Liver (tissue), 9 donors: Measurements from ENCODE around the gene YBX2. TPM values are rescaled to one million over a fixed set of nuclear protein-coding genes. Genes with fewer than 3 reads are reported as not detected.

Experiments
- DNase-seq: peaks from one replicate; pipeline ENCODE4 v3.0.0-alpha.2; 2017; ENCODE audit warnings: low spot score
- H3K27ac ChIP-seq, 2 donors: one replicate each; pipeline ENCODE4 v1.7.0; 2013; ENCODE audit warnings: inconsistent platforms in 2 of 2, low read length in 2 of 2, control low read depth in 1 of 2, low read depth in 1 of 2, mild to moderate bottlenecking in 1 of 2
- H3K27me3 ChIP-seq, 4 donors: one replicate each; pipeline versions ENCODE4 v1.6.1 to v1.7.0; 2013; ENCODE audit warnings: low read length in 3 of 4, inconsistent platforms in 1 of 4, mild to moderate bottlenecking in 1 of 4, moderate library complexity in 1 of 4; ENCODE audit not compliant: control insufficient read depth in 4 of 4, insufficient read depth in 4 of 4
- H3K36me3 ChIP-seq, 4 donors: one replicate each; pipeline versions ENCODE4 v1.6.1 to v1.7.0; 2013; ENCODE audit warnings: low read length in 3 of 4, mild to moderate bottlenecking in 3 of 4, low read depth in 1 of 4, moderate library complexity in 1 of 4; ENCODE audit not compliant: control insufficient read depth in 4 of 4, insufficient read depth in 3 of 4
- H3K4me1 ChIP-seq, 4 donors: one replicate each; pipeline versions ENCODE4 v1.6.1 to v1.7.0; 2013; ENCODE audit warnings: low read length in 3 of 4, mild to moderate bottlenecking in 3 of 4, moderate library complexity in 1 of 4; ENCODE audit not compliant: control insufficient read depth in 4 of 4, insufficient read depth in 4 of 4
- H3K4me3 ChIP-seq, 3 donors: one replicate each; pipeline versions ENCODE4 v1.6.1 to v1.7.0; 2013; ENCODE audit warnings: low read length in 3 of 3, control low read depth in 1 of 3, low read depth in 1 of 3, mild to moderate bottlenecking in 1 of 3
- H3K9ac ChIP-seq, 2 donors: one replicate each; pipeline ENCODE4 v1.7.0; 2013; ENCODE audit warnings: low read length in 2 of 2, mild to moderate bottlenecking in 2 of 2, moderate library complexity in 2 of 2, control low read depth in 1 of 2, low read depth in 1 of 2
- H3K9me3 ChIP-seq, 4 donors: one replicate each; pipeline versions ENCODE4 v1.6.1 to v1.7.0; 2013; ENCODE audit warnings: low read length in 3 of 4; ENCODE audit not compliant: control insufficient read depth in 4 of 4
- ATF3 ChIP-seq: IDR thresholded peaks from 2 replicates; pipeline ENCODE4 v1.6.1; 2016; ENCODE audit warnings: antibody characterized with exemption
- CTCF ChIP-seq: fragments of 150-350 bp; IDR thresholded peaks from 2 replicates; pipeline ENCODE4 v1.5.1; 2017; ENCODE audit warnings: improper control_type of control experiment, low read depth, low read length; ENCODE audit not compliant: missing input control
- EGR1 ChIP-seq, 2 donors: IDR thresholded peaks; 2 replicates each; pipeline ENCODE4 v1.6.1; 2016 to 2018; ENCODE audit warnings: antibody characterized with exemption in 2 of 2, low read depth in 2 of 2
- FOXA1 ChIP-seq: IDR thresholded peaks from 2 replicates; pipeline ENCODE4 v1.6.1; 2016; ENCODE audit warnings: antibody characterized with exemption
- GABPA ChIP-seq, 2 donors: IDR thresholded peaks in 1 of 2; conservative IDR thresholded peaks in 1 of 2; 2 replicates each; pipeline ENCODE4 v1.6.1; 2016; ENCODE audit warnings: antibody characterized with exemption in 2 of 2, mild to moderate bottlenecking in 1 of 2, moderate library complexity in 1 of 2
- HNF4A ChIP-seq, 2 donors: conservative IDR thresholded peaks; 2 replicates each; pipeline ENCODE4 v1.6.1; 2016; ENCODE audit warnings: antibody characterized with exemption in 2 of 2, mild to moderate bottlenecking in 2 of 2
- JUND ChIP-seq, 2 donors: IDR thresholded peaks; 2 replicates each; pipeline ENCODE4 v1.6.1; 2016; ENCODE audit warnings: antibody characterized with exemption in 2 of 2
- MAX ChIP-seq: IDR thresholded peaks from 2 replicates; pipeline ENCODE4 v1.6.1; 2016; ENCODE audit warnings: antibody characterized with exemption
- NR2F2 ChIP-seq: IDR thresholded peaks from 2 replicates; pipeline ENCODE4 v1.6.1; 2016; ENCODE audit warnings: antibody characterized with exemption
- RAD21 ChIP-seq, 2 donors: IDR thresholded peaks; 2 replicates each; pipeline ENCODE4 v1.6.1; 2016; ENCODE audit warnings: antibody characterized with exemption in 2 of 2, mild to moderate bottlenecking in 2 of 2
- REST ChIP-seq: IDR thresholded peaks from 2 replicates; pipeline ENCODE4 v1.6.1; 2016; ENCODE audit warnings: antibody characterized with exemption, mild to moderate bottlenecking
- RXRA ChIP-seq, 2 donors: IDR thresholded peaks; 2 replicates each; pipeline ENCODE4 v1.6.1; 2017 to 2018; ENCODE audit warnings: antibody characterized with exemption in 2 of 2, mild to moderate bottlenecking in 1 of 2
- SP1 ChIP-seq: IDR thresholded peaks from 2 replicates; pipeline ENCODE4 v1.6.1; 2018; ENCODE audit warnings: antibody characterized with exemption, mild to moderate bottlenecking
- TAF1 ChIP-seq: conservative IDR thresholded peaks from 2 replicates; pipeline ENCODE4 v1.6.1; 2016; ENCODE audit warnings: antibody characterized with exemption, mild to moderate bottlenecking
- WGBS: extraction: QIAGEN DNeasy Blood & Tissue Kit; methylation state at CpG from one replicate; pipeline ENCODE4 v1.1.7; 2013; 5-methylcytosine and 5-hydroxymethylcytosine counted together
- polyA plus RNA-seq, 2 donors: library from polyadenylated mRNA; stranded (reverse) in 1 of 2; unstranded in 1 of 2; fragments of 200-250 nt in 1 of 2; fragments of >200 nt in 1 of 2; fragmentation: Nextera tagmentation in 1 of 2; extraction: Ambion mirVana in 1 of 2; gene quantifications; one replicate each; pipeline versions ENCODE4 v1.2.1 to v1.2.3, GENCODE V29; 2013 to 2015
- total RNA-seq, 2 donors: library from RNA; depleted of rRNA; stranded (reverse); fragments of >200 nt; gene quantifications; one replicate each; pipeline ENCODE4 v1.2.3, GENCODE V29; 2014
- donor health status: healthy.
- donor health status: healthy.
- donor health status: healthy.
- donor health status: healthy.
- donor health status: healthy.

Gene YBX2
- total and polyA plus RNA-seq, 4 donors = 0.33 to 0.75 (median 0.57) TPM

- TF ChIP-seq RXRA (IDR thresholded peaks at IDR 0.05) = no peak
- TF ChIP-seq TAF1 = no peak
- no peak for TF ChIP-seq FOXA1
- no peak for TF ChIP-seq HNF4A (conservative IDR thresholded peaks at IDR 0.05)
- TF ChIP-seq JUND (IDR thresholded peaks at IDR 0.05) = no peak
- no peak for TF ChIP-seq NR2F2
- no peak for TF ChIP-seq EGR1 (IDR thresholded peaks at IDR 0.05; ENCODE audit: low read depth in 2 of 2)
- no peak for TF ChIP-seq RAD21 (IDR thresholded peaks at IDR 0.05)
- Histone ChIP-seq H3K4me1 (peaks cover 2 to 14% (median 4%) of the 10 kb centered on the region in 4 donors), H3K27me3 (no peaks in the 10 kb centered on the region), H3K9ac (no peak overlapping the region), H3K36me3 (no peaks in the 10 kb centered on the region), H3K4me3 (no peak overlapping the region), H3K9me3 (no peaks in the 10 kb centered on the region), H3K27ac (no peak overlapping the region)
- DNase-seq = no peak
- 94% methylated on average over 7 of the region's 7 CpGs for WGBS
These were observed 9.7 kb upstream of the YBX2 start for GRCh38 chr17:7304179-7304578.

GRCh38 chr17:7296189-7296861, 1.9 kb upstream of the YBX2 start:
- no peaks in the 10 kb centered on the region for H3K9me3 ChIP-seq
- no peak overlapping the region for H3K4me3 ChIP-seq
- no peaks in the 10 kb centered on the region for H3K36me3 ChIP-seq
- peaks cover 11 to 28% (median 17%) of the 10 kb centered on the region in 4 donors for H3K4me1 ChIP-seq
- no peak overlapping the region for H3K27ac ChIP-seq
- WGBS = 6% methylated on average over 51 of the region's 51 CpGs
- peak; percentile 88 for DNase-seq
- peak; percentile 88 for TF ChIP-seq CTCF
- no peak for TF ChIP-seq ATF3
- TF ChIP-seq REST = no peak
- TF ChIP-seq MAX = no peak
- TF ChIP-seq RAD21 (IDR thresholded peaks at IDR 0.05) = peak; percentile 89 to 93
- no peak for TF ChIP-seq GABPA (IDR thresholded peaks at IDR 0.05 in 1 of 2, conservative IDR thresholded peaks at IDR 0.05 in 1 of 2)
- no peak for TF ChIP-seq EGR1 (IDR thresholded peaks at IDR 0.05; ENCODE audit: low read depth in 2 of 2)
- peak; percentile 10 for TF ChIP-seq SP1
- no peak for TF ChIP-seq TAF1
- H3K27me3 ChIP-seq = no peaks in the 10 kb centered on the region
- H3K9ac ChIP-seq = no peak overlapping the region
